Esophagus squamous epithelium (tissue), 5 donors: ENCODE results near the gene MTX3. TPM values are rescaled to one million over a fixed set of nuclear protein-coding genes. Genes with fewer than 3 reads are reported as not detected.

ENCODE experiments used
- DNase-seq: peaks from one replicate; lab custom pipeline; 2025; lab: John Stamatoyannopoulos, UW
- H3K27ac ChIP-seq, 4 donors: fragments of 200-600 bp; sonication (generic); one replicate each; pipeline ENCODE4 v1.5.1; 2016 to 2019; ENCODE audit warnings: mild to moderate bottlenecking in 1 of 4
- H3K27me3 ChIP-seq, 4 donors: fragments of 200-600 bp; sonication (generic); 1 replicate in 3 of 4; 2 replicates in 1 of 4; pipeline versions ENCODE4 v1.5.1 to v1.6.0; 2017 to 2021; ENCODE audit warnings: antibody characterized with exemption in 1 of 4
- H3K36me3 ChIP-seq, 3 donors: fragments of 200-600 bp; sonication (generic); one replicate each; pipeline ENCODE4 v1.5.1; 2016 to 2019
- H3K4me1 ChIP-seq, 3 donors: fragments of 200-600 bp; sonication (generic); one replicate each; pipeline ENCODE4 v1.5.1; 2017 to 2019
- H3K4me3 ChIP-seq, 4 donors: fragments of 200-600 bp; sonication (generic); 1 replicate in 3 of 4; 2 replicates in 1 of 4; pipeline ENCODE4 v1.5.1; 2016 to 2019; ENCODE audit warnings: mild to moderate bottlenecking in 2 of 4, moderate library complexity in 1 of 4
- H3K9me3 ChIP-seq, 3 donors: fragments of 200-600 bp; sonication (generic); one replicate each; pipeline ENCODE4 v1.5.1; 2016 to 2019
- POLR2A ChIP-seq, 4 donors: fragments of 450-650 bp; IDR thresholded peaks; one replicate each; pipeline ENCODE4 v1.6.1; 2017; ENCODE audit warnings: antibody characterized with exemption in 4 of 4, mild to moderate bottlenecking in 4 of 4, moderate library complexity in 3 of 4
- WGBS, 2 donors: methylation state at CpG; one replicate each; pipeline ENCODE4 v1.1.5; 2018; 5-methylcytosine and 5-hydroxymethylcytosine counted together
- intact Hi-C: fragments of 100-400 bp; cut with DNase I; formaldehyde crosslinking; loops from one replicate; pipeline ENCODE4 v1.15.0; 2022
- total RNA-seq, 4 donors: library from RNA; depleted of rRNA; stranded (reverse); fragments of >200 nt; gene quantifications; one replicate each; pipeline ENCODE4 v1.1.0, GENCODE V29; 2016
- TF ChIP-seq, protein P1 (sequence below), 6 experiments: fragments of 450-650 bp in 4 of 6; fragments of 200-600 bp in 2 of 6; sonication (generic) in 2 of 6; IDR thresholded peaks; one replicate each; pipeline ENCODE4 v1.5.1; 2016 to 2019; ENCODE audit warnings: antibody characterized with exemption in 6 of 6, mild to moderate bottlenecking in 4 of 6, moderate library complexity in 4 of 6
- donor health status: DM: yes; HTN: yes; CAD: no.

Gene MTX3
- total RNA-seq, 4 donors from 2014 or later = 6.5 to 15.8 (median 12.3) TPM

DNA sequence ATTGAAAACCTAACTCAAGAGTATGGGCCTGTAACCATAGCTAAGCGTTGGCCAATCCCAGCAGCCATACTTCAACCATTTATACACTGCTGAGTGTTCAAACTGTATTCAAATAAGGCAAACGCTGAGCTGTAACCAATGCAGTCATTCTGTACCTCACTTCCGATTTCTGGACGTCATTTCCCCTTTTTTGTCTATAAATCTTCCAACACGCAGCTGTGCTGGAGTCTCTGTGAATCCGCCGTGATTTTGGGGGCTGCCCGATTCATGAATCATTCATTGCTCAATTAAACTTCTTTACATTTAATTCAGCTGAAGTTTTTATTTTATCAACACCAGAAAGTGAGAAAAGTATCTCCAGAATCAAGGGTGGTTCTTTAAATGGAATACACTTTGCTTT lies 31.7 kb downstream of the MTX3 start:
- intact Hi-C loops = no loop called here
- WGBS, 2 donors = 85% methylated on average over 8 of the region's 8 CpGs
- no peak for DNase-seq
- Histone ChIP-seq H3K36me3 (no peaks in the 10 kb centered on the region), H3K9me3 (no peaks in the 10 kb centered on the region), H3K27ac (no peak overlapping the region), H3K4me1 (peaks cover 0 to 16% (median 12%) of the 10 kb centered on the region in 3 donors), H3K27me3 (peaks cover 0 to 6% (median 0%) of the 10 kb centered on the region in 4 donors), H3K4me3 (no peak overlapping the region)
- TF ChIP-seq, protein P1, sequence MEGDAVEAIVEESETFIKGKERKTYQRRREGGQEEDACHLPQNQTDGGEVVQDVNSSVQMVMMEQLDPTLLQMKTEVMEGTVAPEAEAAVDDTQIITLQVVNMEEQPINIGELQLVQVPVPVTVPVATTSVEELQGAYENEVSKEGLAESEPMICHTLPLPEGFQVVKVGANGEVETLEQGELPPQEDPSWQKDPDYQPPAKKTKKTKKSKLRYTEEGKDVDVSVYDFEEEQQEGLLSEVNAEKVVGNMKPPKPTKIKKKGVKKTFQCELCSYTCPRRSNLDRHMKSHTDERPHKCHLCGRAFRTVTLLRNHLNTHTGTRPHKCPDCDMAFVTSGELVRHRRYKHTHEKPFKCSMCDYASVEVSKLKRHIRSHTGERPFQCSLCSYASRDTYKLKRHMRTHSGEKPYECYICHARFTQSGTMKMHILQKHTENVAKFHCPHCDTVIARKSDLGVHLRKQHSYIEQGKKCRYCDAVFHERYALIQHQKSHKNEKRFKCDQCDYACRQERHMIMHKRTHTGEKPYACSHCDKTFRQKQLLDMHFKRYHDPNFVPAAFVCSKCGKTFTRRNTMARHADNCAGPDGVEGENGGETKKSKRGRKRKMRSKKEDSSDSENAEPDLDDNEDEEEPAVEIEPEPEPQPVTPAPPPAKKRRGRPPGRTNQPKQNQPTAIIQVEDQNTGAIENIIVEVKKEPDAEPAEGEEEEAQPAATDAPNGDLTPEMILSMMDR (IDR thresholded peaks at IDR 0.05) = no peak
- no peak for TF ChIP-seq POLR2A (IDR thresholded peaks at IDR 0.05)

DNA sequence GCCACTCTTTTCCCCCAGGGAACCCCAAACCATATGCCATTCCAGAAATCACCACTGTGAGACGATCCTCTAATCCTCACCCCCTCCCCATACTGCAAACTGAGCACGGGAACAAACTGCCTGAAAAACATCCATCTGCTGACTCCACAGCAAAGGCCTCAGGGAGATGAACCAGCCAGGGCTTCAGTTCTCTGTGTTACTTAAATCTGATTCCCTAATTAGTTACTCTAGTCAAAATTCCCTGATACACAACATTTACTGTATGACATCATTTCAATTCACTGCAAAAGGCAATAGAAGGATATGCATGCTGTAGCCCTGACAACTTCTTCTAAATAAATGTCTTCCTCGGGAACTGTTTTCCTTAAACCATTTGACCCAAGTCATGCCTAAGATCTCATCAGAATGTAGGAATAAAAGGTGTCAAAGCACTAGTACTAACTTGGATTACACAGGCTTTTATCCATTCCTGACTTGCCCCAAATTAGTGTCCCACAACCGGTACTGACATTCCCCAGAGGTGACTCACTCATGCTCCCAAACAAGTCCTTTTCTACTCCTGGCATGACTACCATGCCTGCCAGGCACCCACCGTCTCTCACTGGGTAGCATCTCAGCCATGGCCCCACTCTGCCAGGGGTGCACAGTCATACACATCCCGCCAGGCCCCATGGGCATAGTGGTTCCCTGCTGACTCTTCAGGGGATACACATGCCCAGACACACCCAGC lies 35.0 kb downstream of the MTX3 start:
- no peaks in the 10 kb centered on the region for H3K9me3 ChIP-seq
- peaks cover 0 to 20% (median 0%) of the 10 kb centered on the region in 4 donors for H3K27me3 ChIP-seq
- H3K4me1 ChIP-seq = peaks cover 0 to 16% (median 12%) of the 10 kb centered on the region in 3 donors
- H3K36me3 ChIP-seq = no peaks in the 10 kb centered on the region
- intact Hi-C loops = no loop called here
- no peak for DNase-seq
- 30 to 55% methylated on average over 6 of the region's 6 CpGs for WGBS, 2 donors
- no peak overlapping the region for H3K4me3 ChIP-seq
- no peak for TF ChIP-seq POLR2A (IDR thresholded peaks at IDR 0.05)
- TF ChIP-seq, protein P1 (IDR thresholded peaks at IDR 0.05) = no peak
- H3K27ac ChIP-seq = peak overlapping the region; percentile 38 to 65 (median 49)

DNA sequence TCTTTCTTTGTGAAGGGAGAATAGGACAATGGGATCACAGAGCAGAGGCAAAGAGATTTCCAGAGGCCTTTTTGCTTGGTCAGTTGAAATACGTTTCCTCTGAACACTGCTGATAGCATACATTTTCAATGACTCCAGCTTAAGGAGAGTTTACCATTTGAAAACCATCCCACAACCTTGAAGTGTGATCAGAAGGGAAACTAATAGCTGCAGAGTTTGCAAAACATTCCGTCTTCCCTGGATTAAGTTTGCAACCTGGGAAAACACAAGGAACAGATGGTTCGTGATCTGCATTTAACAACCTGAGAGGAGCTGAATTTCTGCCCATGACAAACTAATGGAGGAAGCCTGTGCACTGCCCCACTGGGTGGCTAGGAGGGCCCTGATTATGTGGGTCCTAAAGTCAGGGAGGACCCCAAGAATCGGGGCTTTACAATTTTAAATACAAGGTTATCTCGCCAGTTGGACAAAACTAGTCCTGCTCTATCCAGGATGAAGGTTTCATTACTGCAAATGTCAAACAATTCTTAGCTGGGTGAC lies 35.6 kb downstream of the MTX3 start:
- Histone ChIP-seq H3K4me1 (peaks cover 0 to 16% (median 12%) of the 10 kb centered on the region in 3 donors), H3K27ac (peak overlapping the region; percentile 38 to 65 (median 49)), H3K4me3 (no peak overlapping the region), H3K27me3 (peaks cover 0 to 20% (median 0%) of the 10 kb centered on the region in 4 donors), H3K36me3 (no peaks in the 10 kb centered on the region), H3K9me3 (no peaks in the 10 kb centered on the region)
- TF ChIP-seq, protein P1 (IDR thresholded peaks at IDR 0.05) = no peak
- TF ChIP-seq POLR2A (IDR thresholded peaks at IDR 0.05) = no peak
- 48 to 51% methylated on average over 5 of the region's 5 CpGs for WGBS, 2 donors
- intact Hi-C loops = no loop called here
- DNase-seq = no peak

DNA sequence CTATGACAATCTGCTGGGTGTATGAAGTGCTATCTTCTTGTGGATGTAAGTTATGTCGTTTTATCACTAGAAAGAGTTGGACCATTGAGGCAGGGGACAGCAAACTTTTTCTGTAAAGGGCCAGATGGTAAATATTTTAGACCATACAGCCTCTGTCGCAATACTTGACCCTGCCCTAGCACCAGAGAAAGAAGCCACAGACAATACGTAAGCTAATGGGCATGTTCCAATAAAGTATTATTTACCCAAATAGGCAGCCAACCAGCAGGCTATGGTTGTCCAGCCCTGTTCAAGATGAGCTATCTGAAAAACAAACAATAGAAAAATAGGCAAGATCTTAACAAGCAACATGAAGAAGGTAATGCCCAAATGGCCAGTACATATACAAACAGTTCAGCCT lies 36.4 kb downstream of the MTX3 start:
- intact Hi-C loops = no loop called here
- Histone ChIP-seq H3K36me3 (no peaks in the 10 kb centered on the region), H3K9me3 (no peaks in the 10 kb centered on the region), H3K4me1 (peaks cover 0 to 16% (median 12%) of the 10 kb centered on the region in 3 donors), H3K4me3 (no peak overlapping the region), H3K27me3 (peaks cover 0 to 20% (median 0%) of the 10 kb centered on the region in 4 donors), H3K27ac (no peak overlapping the region)
- TF ChIP-seq, protein P1 (IDR thresholded peaks at IDR 0.05) = no peak
- no peak for TF ChIP-seq POLR2A (IDR thresholded peaks at IDR 0.05)
- DNase-seq = no peak
- 77 to 89% methylated on average over 3 of the region's 3 CpGs for WGBS, 2 donors

DNA sequence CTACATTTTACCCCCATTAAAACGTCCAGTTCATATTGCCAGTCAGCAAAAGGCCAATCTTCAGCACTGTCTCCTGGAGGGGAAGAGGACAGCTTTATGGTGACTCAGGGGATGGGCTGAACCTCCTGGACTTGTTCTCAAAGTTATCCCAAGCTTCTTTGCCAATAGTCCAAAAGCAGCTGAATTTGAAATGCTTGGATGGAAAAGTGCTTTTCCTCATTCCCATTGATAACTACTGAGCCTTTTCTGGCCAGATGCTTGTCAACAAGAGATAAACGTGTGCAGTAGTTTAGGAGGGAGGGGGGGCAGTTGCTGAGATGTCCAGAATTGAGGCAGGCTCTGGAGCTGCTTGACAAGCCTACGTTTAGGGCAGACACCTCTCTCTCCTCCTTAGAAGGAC lies 43.5 kb downstream of the MTX3 start:
- WGBS, 2 donors = 69 to 76% methylated on average over 2 to 3 of the region's 3 CpGs
- Histone ChIP-seq H3K27me3 (peaks cover 0 to 6% (median 0%) of the 10 kb centered on the region in 4 donors), H3K4me1 (no peaks in the 10 kb centered on the region), H3K4me3 (no peak overlapping the region), H3K9me3 (no peaks in the 10 kb centered on the region), H3K27ac (no peak overlapping the region), H3K36me3 (no peaks in the 10 kb centered on the region)
- intact Hi-C loops = no loop called here
- DNase-seq = no peak
- TF ChIP-seq POLR2A (IDR thresholded peaks at IDR 0.05) = no peak
- TF ChIP-seq, protein P1 (IDR thresholded peaks at IDR 0.05) = no peak
